Esophagus squamous epithelium (tissue), 5 donors: ENCODE results near the gene GSTA4. TPM values are rescaled to one million over a fixed set of nuclear protein-coding genes. Genes with fewer than 3 reads are reported as not detected.

ENCODE experiments used
- DNase-seq: peaks from one replicate; lab custom pipeline; 2025; lab: John Stamatoyannopoulos, UW
- H3K27ac ChIP-seq, 4 donors: fragments of 200-600 bp; sonication (generic); one replicate each; pipeline ENCODE4 v1.5.1; 2016 to 2019; ENCODE audit warnings: mild to moderate bottlenecking in 1 of 4
- H3K27me3 ChIP-seq, 4 donors: fragments of 200-600 bp; sonication (generic); 1 replicate in 3 of 4; 2 replicates in 1 of 4; pipeline versions ENCODE4 v1.5.1 to v1.6.0; 2017 to 2021; ENCODE audit warnings: antibody characterized with exemption in 1 of 4
- H3K36me3 ChIP-seq, 3 donors: fragments of 200-600 bp; sonication (generic); one replicate each; pipeline ENCODE4 v1.5.1; 2016 to 2019
- H3K4me1 ChIP-seq, 3 donors: fragments of 200-600 bp; sonication (generic); one replicate each; pipeline ENCODE4 v1.5.1; 2017 to 2019
- H3K4me3 ChIP-seq, 4 donors: fragments of 200-600 bp; sonication (generic); 1 replicate in 3 of 4; 2 replicates in 1 of 4; pipeline ENCODE4 v1.5.1; 2016 to 2019; ENCODE audit warnings: mild to moderate bottlenecking in 2 of 4, moderate library complexity in 1 of 4
- H3K9me3 ChIP-seq, 3 donors: fragments of 200-600 bp; sonication (generic); one replicate each; pipeline ENCODE4 v1.5.1; 2016 to 2019
- POLR2A ChIP-seq, 4 donors: fragments of 450-650 bp; IDR thresholded peaks; one replicate each; pipeline ENCODE4 v1.6.1; 2017; ENCODE audit warnings: antibody characterized with exemption in 4 of 4, mild to moderate bottlenecking in 4 of 4, moderate library complexity in 3 of 4
- WGBS, 2 donors: methylation state at CpG; one replicate each; pipeline ENCODE4 v1.1.5; 2018; 5-methylcytosine and 5-hydroxymethylcytosine counted together
- intact Hi-C: fragments of 100-400 bp; cut with DNase I; formaldehyde crosslinking; loops from one replicate; pipeline ENCODE4 v1.15.0; 2022
- total RNA-seq, 4 donors: library from RNA; depleted of rRNA; stranded (reverse); fragments of >200 nt; gene quantifications; one replicate each; pipeline ENCODE4 v1.1.0, GENCODE V29; 2016
- TF ChIP-seq, protein P1 (sequence below), 6 experiments: fragments of 450-650 bp in 4 of 6; fragments of 200-600 bp in 2 of 6; sonication (generic) in 2 of 6; IDR thresholded peaks; one replicate each; pipeline ENCODE4 v1.5.1; 2016 to 2019; ENCODE audit warnings: antibody characterized with exemption in 6 of 6, mild to moderate bottlenecking in 4 of 6, moderate library complexity in 4 of 6
- donor health status: DM: yes; HTN: yes; CAD: no.

The GSTA4 gene
- total RNA-seq, 4 donors from 2014 or later, result 50.4 to 110 (median 84.4) TPM

DNA sequence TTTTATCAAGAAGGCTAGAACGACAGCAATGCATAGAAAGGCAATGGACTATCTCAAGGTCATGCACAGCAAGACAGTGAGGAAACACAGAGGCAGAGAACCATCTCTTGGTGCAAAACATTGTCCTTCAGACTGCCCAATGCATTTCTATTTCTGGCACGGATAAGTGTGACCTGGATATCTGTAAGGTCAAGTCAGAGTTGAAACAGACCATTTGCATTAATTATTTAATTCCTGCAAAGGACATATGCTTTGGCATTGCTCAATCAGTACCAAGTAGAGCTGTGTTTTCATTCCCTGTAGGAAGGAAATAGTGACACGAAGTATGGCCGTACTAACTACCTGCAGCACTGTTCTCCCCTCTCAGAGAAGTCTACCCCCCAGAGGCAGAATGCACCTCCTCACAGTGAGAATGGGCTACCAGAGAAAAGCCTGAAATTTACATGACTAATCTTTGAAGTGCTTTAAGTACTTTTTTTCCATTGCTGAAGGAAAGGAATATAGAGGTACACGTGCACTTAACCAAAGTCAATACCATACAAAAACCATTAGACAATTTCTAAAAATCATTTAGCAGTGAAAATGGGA, 32.1 kb upstream of the GSTA4 start:
- Histone ChIP-seq H3K9me3 (no peaks in the 10 kb centered on the region), H3K36me3 (peaks cover 4 to 85% (median 10%) of the 10 kb centered on the region in 3 donors), H3K4me3 (no peak overlapping the region), H3K27me3 (no peaks in the 10 kb centered on the region), H3K4me1 (peaks cover 0 to under 1% (median 0%) of the 10 kb centered on the region in 3 donors), H3K27ac (no peak overlapping the region)
- intact Hi-C loops, result no loop called here
- DNase-seq, result no peak
- no peak for TF ChIP-seq POLR2A (IDR thresholded peaks at IDR 0.05)
- TF ChIP-seq, protein P1, sequence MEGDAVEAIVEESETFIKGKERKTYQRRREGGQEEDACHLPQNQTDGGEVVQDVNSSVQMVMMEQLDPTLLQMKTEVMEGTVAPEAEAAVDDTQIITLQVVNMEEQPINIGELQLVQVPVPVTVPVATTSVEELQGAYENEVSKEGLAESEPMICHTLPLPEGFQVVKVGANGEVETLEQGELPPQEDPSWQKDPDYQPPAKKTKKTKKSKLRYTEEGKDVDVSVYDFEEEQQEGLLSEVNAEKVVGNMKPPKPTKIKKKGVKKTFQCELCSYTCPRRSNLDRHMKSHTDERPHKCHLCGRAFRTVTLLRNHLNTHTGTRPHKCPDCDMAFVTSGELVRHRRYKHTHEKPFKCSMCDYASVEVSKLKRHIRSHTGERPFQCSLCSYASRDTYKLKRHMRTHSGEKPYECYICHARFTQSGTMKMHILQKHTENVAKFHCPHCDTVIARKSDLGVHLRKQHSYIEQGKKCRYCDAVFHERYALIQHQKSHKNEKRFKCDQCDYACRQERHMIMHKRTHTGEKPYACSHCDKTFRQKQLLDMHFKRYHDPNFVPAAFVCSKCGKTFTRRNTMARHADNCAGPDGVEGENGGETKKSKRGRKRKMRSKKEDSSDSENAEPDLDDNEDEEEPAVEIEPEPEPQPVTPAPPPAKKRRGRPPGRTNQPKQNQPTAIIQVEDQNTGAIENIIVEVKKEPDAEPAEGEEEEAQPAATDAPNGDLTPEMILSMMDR (IDR thresholded peaks at IDR 0.05), result no peak
- WGBS, 2 donors, result 76 to 88% methylated on average over 4 to 5 of the region's 5 CpGs

DNA sequence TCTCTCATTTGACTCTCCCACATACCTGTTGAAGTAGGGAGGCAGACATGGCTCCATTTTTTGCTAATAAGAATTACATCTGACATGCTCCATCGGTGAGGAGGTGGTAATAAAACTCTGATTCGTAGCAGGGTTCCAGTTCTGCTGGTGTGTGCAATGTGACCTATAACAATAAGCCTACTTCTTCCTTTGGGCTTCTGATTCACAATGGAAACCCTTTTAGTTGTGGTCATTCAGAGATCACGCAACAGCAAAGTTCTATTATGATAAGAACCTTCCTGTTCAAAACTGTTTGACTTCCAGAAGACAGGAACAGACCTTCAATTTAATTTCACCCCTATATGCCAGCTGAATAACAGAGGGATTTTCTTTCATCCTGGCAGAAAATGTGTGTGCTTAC, 31.4 kb upstream of the GSTA4 start:
- TF ChIP-seq, protein P1 (IDR thresholded peaks at IDR 0.05), result no peak
- no peak for TF ChIP-seq POLR2A (IDR thresholded peaks at IDR 0.05)

DNA sequence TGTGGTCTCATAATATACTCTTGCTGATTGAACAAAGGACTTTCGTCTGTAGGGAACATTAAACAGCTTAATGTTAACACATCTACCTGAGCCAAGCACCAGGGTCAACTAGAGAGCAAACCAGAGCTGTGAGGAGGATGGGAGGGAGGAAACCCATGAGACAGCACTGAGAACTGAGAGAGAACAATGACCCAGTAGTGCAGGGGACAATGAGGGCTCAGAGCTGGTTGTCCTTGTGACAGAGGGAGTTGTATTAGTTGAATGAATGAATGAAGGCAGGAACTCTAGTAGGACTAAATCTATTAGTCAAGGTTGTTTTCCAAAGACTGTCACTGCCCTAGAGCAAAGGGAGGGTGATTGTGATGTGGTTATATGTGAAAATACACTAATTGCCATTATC, 28.2 kb upstream of the GSTA4 start:
- Histone ChIP-seq H3K4me3 (no peak overlapping the region), H3K27ac (no peak overlapping the region), H3K9me3 (no peaks in the 10 kb centered on the region), H3K27me3 (no peaks in the 10 kb centered on the region), H3K36me3 (peaks cover 0 to 70% (median under 1%) of the 10 kb centered on the region in 3 donors), H3K4me1 (no peaks in the 10 kb centered on the region)
- TF ChIP-seq, protein P1 (IDR thresholded peaks at IDR 0.05), result no peak
- no peak for TF ChIP-seq POLR2A (IDR thresholded peaks at IDR 0.05)
- 75 to 100% methylated on average over 1 of the region's 1 CpG for WGBS, 2 donors
- intact Hi-C loops, result no loop called here
- DNase-seq, result no peak

More for the DNA sequence above, 31.4 kb upstream of the GSTA4 start:
- intact Hi-C loops, result no loop called here
- WGBS, 2 donors, result 78 to 90% methylated on average over 3 of the region's 3 CpGs
- no peaks in the 10 kb centered on the region for H3K9me3 ChIP-seq
- H3K4me1 ChIP-seq, result no peaks in the 10 kb centered on the region
- peaks cover 4 to 83% (median 10%) of the 10 kb centered on the region in 3 donors for H3K36me3 ChIP-seq
- H3K27ac ChIP-seq, result no peak overlapping the region
- H3K4me3 ChIP-seq, result no peak overlapping the region
- H3K27me3 ChIP-seq, result no peaks in the 10 kb centered on the region
- no peak for DNase-seq

DNA sequence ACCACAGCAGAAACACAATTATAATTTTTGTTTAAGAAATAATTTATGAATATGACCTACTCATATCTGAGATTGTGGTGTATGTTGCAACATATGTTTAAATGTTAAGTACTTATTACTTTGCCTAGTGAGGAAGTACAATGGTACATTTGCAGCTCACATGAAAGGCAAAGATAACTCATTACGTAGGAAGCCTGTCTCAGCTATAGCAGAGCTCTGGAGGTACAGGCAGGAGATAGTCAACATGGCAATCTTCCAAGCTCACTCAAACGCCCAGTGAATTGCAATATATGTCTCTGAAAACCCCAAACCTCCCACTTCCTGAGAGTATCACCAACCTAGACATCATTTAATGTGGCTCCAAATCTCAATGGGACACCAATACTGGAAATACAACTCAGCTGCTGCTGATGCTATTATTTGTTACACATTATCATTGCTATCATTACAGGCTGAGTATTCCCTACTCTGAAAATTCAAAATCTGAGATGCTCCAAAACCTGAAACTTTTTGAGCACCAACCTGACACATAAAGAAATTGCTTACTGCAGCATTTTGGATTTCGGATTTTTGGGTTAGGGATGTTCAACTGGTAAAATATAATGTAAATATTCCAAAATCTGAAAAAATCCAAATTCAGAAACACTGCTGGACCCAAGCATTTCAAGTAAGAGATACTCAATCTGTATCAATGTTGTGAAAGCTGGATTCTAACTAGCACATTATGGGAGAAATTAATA, 25.1 kb upstream of the GSTA4 start:
- DNase-seq, result no peak
- WGBS, 2 donors, result 67 to 72% methylated on average over 3 of the region's 3 CpGs
- intact Hi-C loops, result no loop called here
- H3K36me3 ChIP-seq, result peaks cover 0 to 72% (median 12%) of the 10 kb centered on the region in 3 donors
- TF ChIP-seq, protein P1 (IDR thresholded peaks at IDR 0.05), result no peak
- no peak overlapping the region for H3K4me3 ChIP-seq
- no peaks in the 10 kb centered on the region for H3K9me3 ChIP-seq
- H3K27me3 ChIP-seq, result no peaks in the 10 kb centered on the region
- no peak overlapping the region for H3K27ac ChIP-seq
- H3K4me1 ChIP-seq, result no peaks in the 10 kb centered on the region

DNA sequence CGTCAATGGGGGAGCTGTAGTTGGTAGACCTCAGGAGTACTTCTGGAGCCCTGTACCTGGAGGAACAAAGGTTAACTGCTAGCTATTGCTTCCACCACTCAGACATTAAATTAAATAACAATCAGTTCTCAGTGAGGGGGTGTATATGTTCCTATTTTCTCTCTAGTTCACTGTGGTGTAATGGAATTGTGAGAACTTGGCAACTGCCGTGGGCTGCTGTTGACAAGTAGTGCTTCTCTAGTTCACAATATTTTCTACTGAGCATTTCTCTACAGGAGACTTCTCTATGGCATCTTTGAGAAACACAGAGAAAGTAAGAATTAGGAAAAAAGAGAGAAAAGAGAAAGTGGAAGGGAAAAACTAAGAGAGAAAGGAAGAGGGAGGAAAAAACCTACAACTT, 23.4 kb upstream of the GSTA4 start:
- no peak for DNase-seq
- intact Hi-C loops, result no loop called here
- H3K27ac ChIP-seq, result no peak overlapping the region
- WGBS, 2 donors, result 81 to 94% methylated on average over 2 of the region's 2 CpGs
- TF ChIP-seq, protein P1 (IDR thresholded peaks at IDR 0.05), result no peak
- no peak for TF ChIP-seq POLR2A (IDR thresholded peaks at IDR 0.05)
- H3K4me3 ChIP-seq, result no peak overlapping the region
- peaks cover 0 to 72% (median 12%) of the 10 kb centered on the region in 3 donors for H3K36me3 ChIP-seq
- no peaks in the 10 kb centered on the region for H3K27me3 ChIP-seq
- no peaks in the 10 kb centered on the region for H3K9me3 ChIP-seq
- H3K4me1 ChIP-seq, result peaks cover 0 to 15% (median 0%) of the 10 kb centered on the region in 3 donors
